ENCODE data around the gene RINT1. TPM values are rescaled to one million over a fixed set of nuclear protein-coding genes. Genes with fewer than 3 reads are reported as not detected.

RINT1 gene
- total and polyA plus RNA-seq, 2 of the 13 experiments (the other 11 are each of a cell fraction or from before 2014, with no cell fraction given): 14.7 to 19.3 TPM

DNA sequence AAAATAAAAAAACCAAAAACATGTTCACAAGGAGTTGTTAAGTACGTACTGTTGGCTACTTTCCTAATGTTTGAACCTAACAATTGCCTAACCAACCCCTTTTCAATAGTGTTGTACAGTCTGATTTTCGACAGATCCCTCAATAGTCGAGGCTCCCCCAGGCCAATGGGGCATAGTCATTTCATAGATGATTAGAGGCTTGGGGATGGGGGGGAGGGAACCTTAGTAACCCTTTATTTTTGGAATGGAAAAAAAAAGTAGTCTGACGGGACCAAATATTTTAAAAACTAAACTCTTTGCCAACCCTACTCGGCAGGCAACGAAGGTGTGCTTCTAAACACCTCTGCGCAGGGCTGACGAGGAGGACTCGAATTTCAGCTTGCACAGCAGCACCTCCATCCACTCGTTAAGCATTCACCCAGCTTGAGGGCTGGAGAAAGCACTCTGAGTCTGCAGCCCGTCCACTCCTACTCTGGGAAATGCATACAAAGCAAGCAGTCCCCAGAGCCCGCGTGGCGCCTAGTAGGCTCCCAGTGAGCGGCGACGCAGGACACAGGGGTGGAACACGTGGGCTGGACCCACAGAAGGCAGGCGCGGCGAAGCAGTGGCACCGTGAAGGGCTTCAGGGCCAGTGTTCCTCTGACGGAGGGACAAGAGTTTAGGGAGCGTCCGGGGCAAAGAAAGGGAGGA, 10.8 kb upstream of the RINT1 start (continued):
- TF ChIP-seq ZNF639 (CRISPR knock-in tag; conservative IDR thresholded peaks at IDR 0.05) (no peak), KLF16 (CRISPR knock-in tag; IDR thresholded peaks at IDR 0.05) (0 out of 4 replicates have a peak, but pooled peaks of 1 of the 2 experiments have one; percentile 3), ZNF777 (CRISPR knock-in tag; IDR thresholded peaks at IDR 0.05) (peak; percentile 65; the same call in 1 of the 2 replicates), ZNF644 (CRISPR knock-in tag; IDR thresholded peaks at IDR 0.05; ENCODE audit: low read depth) (no peak), ZFP41 (CRISPR knock-in tag; IDR thresholded peaks at IDR 0.05; ENCODE audit: borderline replicate concordance) (0 out of 2 replicates have a peak, but pooled peaks have one; percentile 38), TRIM22 (IDR thresholded peaks at IDR 0.05) (no peak), ZNF678 (CRISPR knock-in tag; IDR thresholded peaks at IDR 0.05) (0 out of 2 replicates have a peak, but pooled peaks have one; percentile 31), RAD51 (IDR thresholded peaks at IDR 0.05; ENCODE audit: borderline replicate concordance) (no peak), TFE3 (CRISPR knock-in tag; IDR thresholded peaks at IDR 0.05) (0 out of 2 replicates have a peak, but pooled peaks have one; percentile 39), RELA (CRISPR knock-in tag; IDR thresholded peaks at IDR 0.05) (no peak), ZNF451 (CRISPR knock-in tag; IDR thresholded peaks at IDR 0.05) (no peak), ZNF552 (CRISPR knock-in tag; IDR thresholded peaks at IDR 0.05; ENCODE audit: borderline replicate concordance) (no peak), DBP (CRISPR knock-in tag; IDR thresholded peaks at IDR 0.05; ENCODE audit: not compliant biosample characterization) (no peak), ZNF225 (CRISPR knock-in tag; IDR thresholded peaks at IDR 0.05) (no peak), LRRFIP1 (CRISPR knock-in tag; conservative IDR thresholded peaks at IDR 0.05) (no peak), SRSF1 (optimal IDR thresholded peaks at IDR 0.05; ENCODE audit: low read depth, low read length) (peak; percentile 65)
- TF ChIP-seq, protein P1, sequence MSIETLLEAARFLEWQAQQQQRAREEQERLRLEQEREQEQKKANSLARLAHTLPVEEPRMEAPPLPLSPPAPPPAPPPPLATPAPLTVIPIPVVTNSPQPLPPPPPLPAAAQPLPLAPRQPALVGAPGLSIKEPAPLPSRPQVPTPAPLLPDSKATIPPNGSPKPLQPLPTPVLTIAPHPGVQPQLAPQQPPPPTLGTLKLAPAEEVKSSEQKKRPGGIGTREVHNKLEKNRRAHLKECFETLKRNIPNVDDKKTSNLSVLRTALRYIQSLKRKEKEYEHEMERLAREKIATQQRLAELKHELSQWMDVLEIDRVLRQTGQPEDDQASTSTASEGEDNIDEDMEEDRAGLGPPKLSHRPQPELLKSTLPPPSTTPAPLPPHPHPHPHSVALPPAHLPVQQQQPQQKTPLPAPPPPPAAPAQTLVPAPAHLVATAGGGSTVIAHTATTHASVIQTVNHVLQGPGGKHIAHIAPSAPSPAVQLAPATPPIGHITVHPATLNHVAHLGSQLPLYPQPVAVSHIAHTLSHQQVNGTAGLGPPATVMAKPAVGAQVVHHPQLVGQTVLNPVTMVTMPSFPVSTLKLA (IDR thresholded peaks at IDR 0.05): 0 out of 2 replicates have a peak, but pooled peaks have one; percentile 12
